HFFc6 (cell line): Measurements from ENCODE around the gene KRTAP9-6. TPM values are rescaled to one million over a fixed set of nuclear protein-coding genes. Genes with fewer than 3 reads are reported as not detected.

Experiments
- DNase-seq: peaks from one replicate; pipeline ENCODE4 v3.0.0-alpha.2; 2018
- H3K27ac Mint-ChIP-seq: 2 replicates; pipeline ENCODE4 v1.8.0; 2020; ENCODE audit warnings: mild to moderate bottlenecking, mixed read lengths
- H3K27me3 Mint-ChIP-seq: 2 replicates; pipeline ENCODE4 v1.8.0; 2021; ENCODE audit warnings: mild to moderate bottlenecking, moderate library complexity, mixed read lengths; ENCODE audit not compliant: insufficient read depth
- H3K36me3 Mint-ChIP-seq: 2 replicates; pipeline ENCODE4 v1.8.0; 2021; ENCODE audit warnings: low read depth, mixed read lengths
- H3K4me1 Mint-ChIP-seq: 2 replicates; pipeline ENCODE4 v1.8.0; 2020; ENCODE audit warnings: low read depth, mixed read lengths
- H3K4me3 Mint-ChIP-seq: 2 replicates; pipeline ENCODE4 v1.8.0; 2020; ENCODE audit warnings: mild to moderate bottlenecking, moderate library complexity, mixed read lengths
- H3K9me3 Mint-ChIP-seq: 2 replicates; pipeline ENCODE4 v1.8.0; 2020; ENCODE audit warnings: mild to moderate bottlenecking, mixed read lengths
- total RNA-seq, 6 experiments: library from RNA; stranded (reverse); fragmentation: NEBNext Ultra II Directional; extraction: Animal tissue kit (Norgen Biotek cat#: 25700); gene quantifications; 2 replicates in 1 of 6; 3 replicates in 5 of 6; pipeline ENCODE4 v1.2.3, GENCODE V29; 2021
- TF ChIP-seq, protein P1 (sequence below): fragments of 200-600 bp; sonication (generic); IDR thresholded peaks from 2 replicates; pipeline ENCODE4 v1.5.0; 2021; ENCODE audit warnings: antibody characterized with exemption, mild to moderate bottlenecking

The KRTAP9-6 gene
- total RNA-seq, 6 experiments from 2014 or later = not detected

DNA sequence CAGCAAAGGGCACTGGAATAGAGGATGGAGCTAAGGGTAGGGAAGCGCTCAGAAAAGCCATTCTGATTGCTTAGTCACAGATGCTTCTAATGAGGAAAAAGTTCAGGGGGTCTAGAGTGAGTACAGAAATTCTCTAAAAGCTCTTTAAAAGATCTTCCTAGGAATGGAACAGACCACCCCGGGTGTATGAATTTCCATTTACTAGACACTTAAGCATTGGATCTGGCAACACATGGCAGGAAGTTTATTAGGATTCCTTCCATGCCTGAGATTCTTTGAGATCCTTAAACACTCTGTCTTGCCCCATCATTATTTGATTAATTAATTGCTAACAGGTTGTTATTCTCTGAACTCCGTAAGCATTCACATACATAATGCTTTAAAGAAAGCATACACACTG is 18.9 kb downstream of the KRTAP9-6 start:
- Mint-ChIP-seq H3K4me3 (peak overlapping the region; percentile 24; the same call in 1 of the 2 replicates), H3K4me1 (peaks cover 38% of the 10 kb centered on the region), H3K9me3 (no peaks in the 10 kb centered on the region; the same call in 1 of the 2 replicates), H3K36me3 (no peaks in the 10 kb centered on the region), H3K27ac (peak overlapping the region; percentile 27; the same call in 1 of the 2 replicates), H3K27me3 (no peaks in the 10 kb centered on the region; the same call in none of the 2 replicates)
- peak; percentile 28 for DNase-seq
- TF ChIP-seq, protein P1, sequence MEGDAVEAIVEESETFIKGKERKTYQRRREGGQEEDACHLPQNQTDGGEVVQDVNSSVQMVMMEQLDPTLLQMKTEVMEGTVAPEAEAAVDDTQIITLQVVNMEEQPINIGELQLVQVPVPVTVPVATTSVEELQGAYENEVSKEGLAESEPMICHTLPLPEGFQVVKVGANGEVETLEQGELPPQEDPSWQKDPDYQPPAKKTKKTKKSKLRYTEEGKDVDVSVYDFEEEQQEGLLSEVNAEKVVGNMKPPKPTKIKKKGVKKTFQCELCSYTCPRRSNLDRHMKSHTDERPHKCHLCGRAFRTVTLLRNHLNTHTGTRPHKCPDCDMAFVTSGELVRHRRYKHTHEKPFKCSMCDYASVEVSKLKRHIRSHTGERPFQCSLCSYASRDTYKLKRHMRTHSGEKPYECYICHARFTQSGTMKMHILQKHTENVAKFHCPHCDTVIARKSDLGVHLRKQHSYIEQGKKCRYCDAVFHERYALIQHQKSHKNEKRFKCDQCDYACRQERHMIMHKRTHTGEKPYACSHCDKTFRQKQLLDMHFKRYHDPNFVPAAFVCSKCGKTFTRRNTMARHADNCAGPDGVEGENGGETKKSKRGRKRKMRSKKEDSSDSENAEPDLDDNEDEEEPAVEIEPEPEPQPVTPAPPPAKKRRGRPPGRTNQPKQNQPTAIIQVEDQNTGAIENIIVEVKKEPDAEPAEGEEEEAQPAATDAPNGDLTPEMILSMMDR = no peak

- H3K27me3 Mint-ChIP-seq = no peaks in the 10 kb centered on the region; the same call in none of the 2 replicates
- H3K9me3 Mint-ChIP-seq = no peaks in the 10 kb centered on the region; the same call in 1 of the 2 replicates
- no peak overlapping the region; the same call in 1 of the 2 replicates for H3K27ac Mint-ChIP-seq
- peaks cover 36% of the 10 kb centered on the region for H3K4me1 Mint-ChIP-seq
- H3K36me3 Mint-ChIP-seq = no peaks in the 10 kb centered on the region
- no peak overlapping the region for H3K4me3 Mint-ChIP-seq
- TF ChIP-seq, protein P1 = no peak
- DNase-seq = peak; percentile 6
Measured at GRCh38 chr17:41284546-41284945, 19.4 kb downstream of the KRTAP9-6 start.

- H3K9me3 Mint-ChIP-seq = no peaks in the 10 kb centered on the region
Measured at GRCh38 chr17:41287050-41287449, 21.9 kb downstream of the KRTAP9-6 start.

DNA sequence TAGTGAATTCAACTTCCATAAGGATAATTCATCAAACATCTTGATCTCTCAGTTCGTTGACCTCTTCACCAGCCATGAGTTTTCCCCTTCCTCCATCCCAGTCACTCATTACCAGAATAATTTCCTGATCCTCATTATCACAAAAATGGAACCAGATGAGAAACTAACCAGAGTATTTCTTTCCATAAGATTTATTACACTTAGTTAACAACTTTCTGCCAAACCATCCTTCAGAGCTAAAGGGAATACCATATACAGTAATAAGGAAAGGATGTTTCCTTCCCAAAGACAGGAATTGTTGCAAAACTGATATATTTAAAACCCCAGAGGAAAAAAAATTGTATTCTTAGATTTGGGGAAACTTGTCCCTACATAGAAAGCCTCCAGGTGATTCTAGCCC is 28.8 kb downstream of the KRTAP9-6 start:
- DNase-seq = no peak
- Mint-ChIP-seq H3K9me3 (no peaks in the 10 kb centered on the region), H3K4me3 (no peak overlapping the region), H3K27me3 (peaks cover 3% of the 10 kb centered on the region), H3K36me3 (no peaks in the 10 kb centered on the region), H3K27ac (no peak overlapping the region), H3K4me1 (no peaks in the 10 kb centered on the region)
- TF ChIP-seq, protein P1 = no peak

More at GRCh38 chr17:41287050-41287449, 21.9 kb downstream of the KRTAP9-6 start:
- TF ChIP-seq, protein P1 = no peak
- no peak for DNase-seq
- Mint-ChIP-seq H3K27me3 (no peaks in the 10 kb centered on the region; the same call in 1 of the 2 replicates), H3K4me3 (no peak overlapping the region), H3K36me3 (no peaks in the 10 kb centered on the region), H3K27ac (no peak overlapping the region), H3K4me1 (peaks cover 36% of the 10 kb centered on the region)

- TF ChIP-seq, protein P1 = no peak
- Mint-ChIP-seq H3K27me3 (peaks cover 5% of the 10 kb centered on the region), H3K4me1 (peaks cover 7% of the 10 kb centered on the region), H3K36me3 (peaks cover 4% of the 10 kb centered on the region), H3K4me3 (no peak overlapping the region), H3K9me3 (peaks cover 4% of the 10 kb centered on the region; the same call in 1 of the 2 replicates), H3K27ac (no peak overlapping the region)
- no peak for DNase-seq
Measured at GRCh38 chr17:41296846-41297245, 31.7 kb downstream of the KRTAP9-6 start.
